Measurements from ENCODE around the gene DNMT1. TPM values are rescaled to one million over a fixed set of nuclear protein-coding genes. Genes with fewer than 3 reads are reported as not detected.

DNMT1 gene
- total RNA-seq, 1 experiment from 2014 or later: 168 TPM

GRCh38 chr19:10228393-10228792 is 33.6 kb upstream of the DNMT1 start:
- no peaks in the 10 kb centered on the region for H3K27me3 ChIP-seq (ENCODE audit: control insufficient read depth, insufficient read depth, low read length)
- no peaks in the 10 kb centered on the region for H3K4me1 ChIP-seq (ENCODE audit: control insufficient read depth, insufficient read depth, low read length)
- in situ Hi-C loops (cut with HindIII; ENCODE audit: low pct_unique_long_range_greater_than_20kb, low sequenced_read_pairs): no loop called here
- no peak for ATAC-seq
- DNase-seq (ENCODE audit: low read depth, low spot score): no peak
- intact Hi-C loops (cut with micrococcal nuclease; ENCODE audit: unreplicated experiment): no loop called here
- BruUV-seq (replicated peaks): no TSS peak
- no peaks in the 10 kb centered on the region for H3K36me3 ChIP-seq (ENCODE audit: control insufficient read depth, insufficient read depth, low read length)
- ChIA-PET CTCF (interaction anchor here (0.7 to 1.3 kb wide), 2 partner anchors 15 to 22 kb away, joined by 3 to 5 read pairs; no protein-coding TSS in a partner anchor), POLR2A (interaction anchor here (0.6 kb wide), 1 partner anchor 13 kb away, joined by 4 read pairs; no protein-coding TSS in a partner anchor)
- TF ChIP-seq SIN3A (IDR thresholded peaks at IDR 0.05; ENCODE audit: borderline replicate concordance, insufficient read depth, low read depth, low read length) (no peak), CTCF (IDR thresholded peaks at IDR 0.05) (no peak), POLR2AphosphoS5 (IDR thresholded peaks at IDR 0.05; ENCODE audit: low read depth, low read length) (no peak), TCF7L2 (IDR thresholded peaks at IDR 0.05; ENCODE audit: low read depth, low read length) (no peak)
- TF ChIP-seq, protein P1, sequence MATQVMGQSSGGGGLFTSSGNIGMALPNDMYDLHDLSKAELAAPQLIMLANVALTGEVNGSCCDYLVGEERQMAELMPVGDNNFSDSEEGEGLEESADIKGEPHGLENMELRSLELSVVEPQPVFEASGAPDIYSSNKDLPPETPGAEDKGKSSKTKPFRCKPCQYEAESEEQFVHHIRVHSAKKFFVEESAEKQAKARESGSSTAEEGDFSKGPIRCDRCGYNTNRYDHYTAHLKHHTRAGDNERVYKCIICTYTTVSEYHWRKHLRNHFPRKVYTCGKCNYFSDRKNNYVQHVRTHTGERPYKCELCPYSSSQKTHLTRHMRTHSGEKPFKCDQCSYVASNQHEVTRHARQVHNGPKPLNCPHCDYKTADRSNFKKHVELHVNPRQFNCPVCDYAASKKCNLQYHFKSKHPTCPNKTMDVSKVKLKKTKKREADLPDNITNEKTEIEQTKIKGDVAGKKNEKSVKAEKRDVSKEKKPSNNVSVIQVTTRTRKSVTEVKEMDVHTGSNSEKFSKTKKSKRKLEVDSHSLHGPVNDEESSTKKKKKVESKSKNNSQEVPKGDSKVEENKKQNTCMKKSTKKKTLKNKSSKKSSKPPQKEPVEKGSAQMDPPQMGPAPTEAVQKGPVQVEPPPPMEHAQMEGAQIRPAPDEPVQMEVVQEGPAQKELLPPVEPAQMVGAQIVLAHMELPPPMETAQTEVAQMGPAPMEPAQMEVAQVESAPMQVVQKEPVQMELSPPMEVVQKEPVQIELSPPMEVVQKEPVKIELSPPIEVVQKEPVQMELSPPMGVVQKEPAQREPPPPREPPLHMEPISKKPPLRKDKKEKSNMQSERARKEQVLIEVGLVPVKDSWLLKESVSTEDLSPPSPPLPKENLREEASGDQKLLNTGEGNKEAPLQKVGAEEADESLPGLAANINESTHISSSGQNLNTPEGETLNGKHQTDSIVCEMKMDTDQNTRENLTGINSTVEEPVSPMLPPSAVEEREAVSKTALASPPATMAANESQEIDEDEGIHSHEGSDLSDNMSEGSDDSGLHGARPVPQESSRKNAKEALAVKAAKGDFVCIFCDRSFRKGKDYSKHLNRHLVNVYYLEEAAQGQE (IDR thresholded peaks at IDR 0.05; ENCODE audit: insufficient read depth in 1 of 2, low read depth in 2 of 2, low read length in 1 of 2): no peak
- H3K4me3 ChIP-seq (ENCODE audit: low read depth in 2 of 2, low read length in 2 of 2): no peak overlapping the region
- no peaks in the 10 kb centered on the region for H3K9me3 ChIP-seq (ENCODE audit: control insufficient read depth, insufficient read depth, low read depth, low read length)
- H3K27ac ChIP-seq (ENCODE audit: low read length): no peak overlapping the region

- ChIA-PET POLR2A (no interaction called here), CTCF (interaction anchor here (0.6 kb wide), 1 partner anchor 53 kb away, joined by 5 read pairs; no protein-coding TSS in a partner anchor)
- Histone ChIP-seq H3K36me3 (ENCODE audit: control insufficient read depth, insufficient read depth, low read length) (no peaks in the 10 kb centered on the region), H3K27ac (ENCODE audit: low read length) (no peak overlapping the region), H3K9me3 (ENCODE audit: control insufficient read depth, insufficient read depth, low read depth, low read length) (no peaks in the 10 kb centered on the region), H3K4me3 (ENCODE audit: low read depth in 2 of 2, low read length in 2 of 2) (no peak overlapping the region), H3K27me3 (ENCODE audit: control insufficient read depth, insufficient read depth, low read length) (no peaks in the 10 kb centered on the region), H3K4me1 (ENCODE audit: control insufficient read depth, insufficient read depth, low read length) (no peaks in the 10 kb centered on the region)
- DNase-seq (ENCODE audit: low read depth, low spot score) (no peak), ATAC-seq (no peak)
- in situ Hi-C loops (cut with HindIII; ENCODE audit: low pct_unique_long_range_greater_than_20kb, low sequenced_read_pairs) (no loop called here), intact Hi-C loops (cut with micrococcal nuclease; ENCODE audit: unreplicated experiment) (no loop called here)
- no TSS peak for BruUV-seq (replicated peaks)
- TF ChIP-seq TCF7L2 (IDR thresholded peaks at IDR 0.05; ENCODE audit: low read depth, low read length) (no peak), CTCF (IDR thresholded peaks at IDR 0.05) (peak; percentile 38)
Observed at GRCh38 chr19:10227026-10227971, 32.5 kb upstream of the DNMT1 start.
